ENCODE measurements around the gene SMPD3.

DNA sequence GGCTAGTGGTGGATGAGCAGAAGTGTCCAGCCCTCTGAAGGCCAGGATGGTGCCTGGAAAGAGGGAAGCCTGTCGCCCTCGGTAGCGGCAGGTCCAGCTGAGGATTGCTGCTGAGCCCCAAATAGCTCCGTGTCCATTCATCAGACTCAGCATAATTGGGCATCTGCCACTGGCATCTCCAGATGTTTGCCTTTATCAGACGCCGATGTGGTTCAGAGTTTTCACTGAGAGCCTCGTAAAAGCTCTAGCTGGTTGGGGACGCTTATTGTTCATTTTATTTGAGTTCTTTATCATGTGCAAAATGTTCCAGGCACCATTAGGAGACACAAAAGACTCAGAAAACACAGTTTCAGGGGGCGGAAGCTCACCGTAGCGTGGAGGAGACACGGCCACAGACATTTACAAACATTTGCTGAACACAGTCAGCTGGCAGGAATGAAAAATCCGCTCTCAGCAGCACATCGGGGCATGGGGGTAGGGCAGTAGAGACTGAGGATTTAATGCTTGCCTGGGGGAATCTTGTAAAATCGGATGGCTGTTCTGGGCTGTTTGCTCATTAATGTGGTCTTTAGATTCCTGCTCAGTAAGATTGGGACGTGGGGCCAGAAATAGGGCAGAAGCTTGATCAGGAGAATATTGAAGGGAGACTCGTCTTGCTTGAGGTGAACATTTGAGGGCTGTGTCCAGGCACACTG is 41.7 kb downstream of the SMPD3 start:
- TF ChIP-seq, protein P1, sequence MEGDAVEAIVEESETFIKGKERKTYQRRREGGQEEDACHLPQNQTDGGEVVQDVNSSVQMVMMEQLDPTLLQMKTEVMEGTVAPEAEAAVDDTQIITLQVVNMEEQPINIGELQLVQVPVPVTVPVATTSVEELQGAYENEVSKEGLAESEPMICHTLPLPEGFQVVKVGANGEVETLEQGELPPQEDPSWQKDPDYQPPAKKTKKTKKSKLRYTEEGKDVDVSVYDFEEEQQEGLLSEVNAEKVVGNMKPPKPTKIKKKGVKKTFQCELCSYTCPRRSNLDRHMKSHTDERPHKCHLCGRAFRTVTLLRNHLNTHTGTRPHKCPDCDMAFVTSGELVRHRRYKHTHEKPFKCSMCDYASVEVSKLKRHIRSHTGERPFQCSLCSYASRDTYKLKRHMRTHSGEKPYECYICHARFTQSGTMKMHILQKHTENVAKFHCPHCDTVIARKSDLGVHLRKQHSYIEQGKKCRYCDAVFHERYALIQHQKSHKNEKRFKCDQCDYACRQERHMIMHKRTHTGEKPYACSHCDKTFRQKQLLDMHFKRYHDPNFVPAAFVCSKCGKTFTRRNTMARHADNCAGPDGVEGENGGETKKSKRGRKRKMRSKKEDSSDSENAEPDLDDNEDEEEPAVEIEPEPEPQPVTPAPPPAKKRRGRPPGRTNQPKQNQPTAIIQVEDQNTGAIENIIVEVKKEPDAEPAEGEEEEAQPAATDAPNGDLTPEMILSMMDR (IDR thresholded peaks at IDR 0.05; ENCODE audit: insufficient read depth, low read length) = no peak
- TF ChIP-seq POLR2AphosphoS5 (IDR thresholded peaks at IDR 0.05; ENCODE audit: low read depth) (no peak), SPI1 (IDR thresholded peaks at IDR 0.05; ENCODE audit: borderline replicate concordance, low read depth) (no peak)

All from HL-60 (cell line).